GM19452 (cell line): Measurements from ENCODE around the gene ZBTB7B.

Experiments
- ATAC-seq: cut with Tn5 transposase; IDR thresholded peaks from one replicate; pipeline ENCODE4 v1.9.1; 2021; ENCODE audit not compliant: unreplicated experiment

ZBTB7B gene

GRCh38 chr1:155014709-155015508 is 12.3 kb downstream of the ZBTB7B start:
- ATAC-seq: no peak

GRCh38 chr1:155015527-155016230 is 13.1 kb downstream of the ZBTB7B start:
- ATAC-seq: no peak

DNA sequence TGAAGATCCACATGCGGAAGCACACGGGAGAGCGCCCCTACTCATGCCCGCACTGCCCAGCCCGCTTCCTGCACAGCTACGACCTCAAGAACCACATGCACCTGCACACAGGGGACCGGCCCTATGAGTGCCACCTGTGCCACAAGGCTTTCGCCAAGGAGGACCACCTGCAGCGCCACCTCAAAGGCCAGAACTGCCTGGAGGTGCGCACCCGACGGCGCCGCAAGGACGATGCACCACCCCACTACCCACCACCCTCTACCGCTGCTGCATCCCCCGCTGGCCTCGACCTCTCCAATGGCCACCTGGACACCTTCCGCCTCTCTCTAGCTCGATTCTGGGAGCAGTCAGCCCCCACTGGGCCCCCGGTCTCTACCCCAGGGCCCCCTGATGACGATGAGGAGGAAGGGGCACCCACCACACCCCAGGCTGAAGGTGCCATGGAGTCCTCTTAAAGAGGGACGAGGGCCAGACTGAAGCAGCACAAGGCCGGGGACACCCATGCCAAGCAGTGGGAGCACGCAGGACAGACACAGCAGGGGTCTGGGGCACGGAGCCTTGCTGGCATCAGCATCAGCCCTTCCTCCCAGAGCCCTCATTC is 13.7 kb downstream of the ZBTB7B start:
- ATAC-seq: no peak

- ATAC-seq: peak; percentile 80
These were observed 14.7 kb downstream of the ZBTB7B start for GRCh38 chr1:155017041-155017945.

DNA sequence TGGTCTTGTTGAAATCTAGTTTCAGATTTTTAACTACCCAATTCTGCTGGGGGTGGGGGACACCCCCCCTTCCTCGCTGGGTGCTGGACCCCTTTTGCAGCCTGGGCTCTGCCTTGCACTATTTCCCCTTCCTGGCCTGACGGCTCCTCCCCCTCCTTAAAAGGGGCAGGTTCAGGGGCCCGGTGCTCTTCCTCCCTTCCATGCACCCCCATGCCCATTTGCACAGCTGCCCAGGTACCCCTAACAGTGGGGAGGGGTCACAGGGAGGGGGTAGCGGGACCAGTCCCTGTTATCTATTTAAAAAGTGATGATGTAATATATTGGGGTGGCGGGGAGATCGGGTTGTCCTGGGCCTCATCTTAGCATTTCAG is 15.3 kb downstream of the ZBTB7B start:
- no peak for ATAC-seq

- ATAC-seq: no peak
These were observed 16.2 kb downstream of the ZBTB7B start for GRCh38 chr1:155018617-155019348.

- no peak for ATAC-seq
These were observed 17.0 kb downstream of the ZBTB7B start for GRCh38 chr1:155019377-155020245.

DNA sequence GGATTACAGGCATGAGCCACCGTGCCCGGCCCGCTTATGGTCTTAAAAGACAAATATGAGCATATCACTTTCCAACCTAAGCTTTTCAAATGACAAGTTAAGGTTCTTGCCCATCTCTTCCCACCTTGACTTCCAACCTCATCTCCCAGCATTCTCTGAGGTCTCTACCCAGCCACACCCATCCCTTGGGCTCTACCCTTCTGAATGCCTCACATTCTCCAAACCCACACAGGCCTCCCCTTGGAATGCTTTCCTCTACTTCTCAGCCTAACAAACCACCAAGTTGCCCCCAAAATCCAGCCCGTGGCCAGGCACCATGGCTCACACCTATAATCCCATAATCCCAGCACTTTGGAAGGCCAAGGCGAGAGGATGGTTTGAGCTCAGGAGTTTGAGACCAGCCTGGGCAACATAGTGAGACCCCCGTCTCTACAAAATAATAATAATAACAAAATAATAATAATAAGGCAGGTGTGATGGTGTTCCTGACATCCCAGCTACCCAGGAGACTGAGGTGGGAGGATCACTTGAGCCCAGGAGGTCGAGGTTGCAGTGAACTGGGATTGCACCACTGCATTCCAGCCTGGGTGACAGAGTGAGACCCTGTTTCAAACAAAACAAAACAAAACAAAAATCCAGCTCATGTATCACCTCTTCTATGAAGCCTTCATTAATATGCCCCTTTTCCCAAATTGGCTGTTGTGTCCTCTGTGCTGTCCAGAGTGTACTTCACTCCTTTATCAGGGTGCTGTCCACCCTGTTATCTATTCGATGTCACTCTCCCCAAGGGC is 19.7 kb downstream of the ZBTB7B start:
- ATAC-seq: no peak

DNA sequence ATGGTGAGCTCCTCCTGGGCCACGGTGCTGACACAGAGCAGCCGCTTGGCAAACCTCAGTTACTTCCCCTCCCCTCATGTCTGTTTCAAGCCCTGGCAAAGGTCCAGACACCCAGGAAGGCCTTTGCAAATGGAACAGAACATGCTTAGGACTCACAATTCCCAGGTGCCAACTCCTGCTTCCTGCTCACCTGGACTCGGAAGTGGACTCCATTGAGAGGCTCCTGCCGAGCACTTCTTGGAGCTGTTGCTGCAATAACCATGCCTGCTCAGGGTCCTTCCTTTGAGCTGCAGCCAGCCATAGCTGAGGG is 20.3 kb downstream of the ZBTB7B start:
- no peak for ATAC-seq

DNA sequence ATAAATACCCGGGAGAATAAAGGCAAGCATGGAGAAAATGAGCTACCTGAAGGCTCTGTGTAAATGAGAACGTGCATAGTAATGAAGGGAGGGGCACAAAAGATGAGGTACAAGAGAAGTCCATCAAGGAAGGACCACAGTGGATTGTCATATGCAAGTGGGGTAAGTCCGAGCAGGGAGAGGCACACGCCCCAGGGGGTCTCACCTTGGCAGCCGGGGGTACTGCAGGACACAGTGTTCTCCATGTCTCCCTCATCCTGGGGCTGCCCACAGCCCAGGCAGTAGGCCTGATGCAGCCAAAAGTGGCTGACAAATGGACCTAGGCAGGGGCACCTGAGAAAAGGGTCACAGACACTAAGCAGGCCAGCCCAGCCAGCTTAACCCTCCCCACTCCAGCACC is 21.0 kb downstream of the ZBTB7B start:
- ATAC-seq: no peak

DNA sequence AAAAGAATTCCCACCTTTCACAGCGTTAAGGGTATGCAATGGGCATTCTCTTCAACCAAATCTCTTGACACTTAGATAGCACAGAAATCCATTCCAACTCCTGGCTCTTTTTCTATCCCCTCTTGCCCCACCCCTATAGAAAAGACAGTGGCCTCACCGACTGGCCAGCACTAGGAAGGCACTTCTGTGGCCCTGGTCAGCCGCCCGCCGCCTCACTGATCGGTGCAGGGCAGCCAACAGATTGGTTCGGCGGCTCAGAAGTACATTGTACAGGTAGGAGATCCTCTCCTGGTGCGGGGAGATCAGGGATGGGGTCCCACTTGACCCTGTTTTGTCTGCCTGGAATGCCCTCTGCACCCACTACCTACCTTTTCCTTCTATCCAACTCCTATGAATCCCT is 21.7 kb downstream of the ZBTB7B start:
- no peak for ATAC-seq

DNA sequence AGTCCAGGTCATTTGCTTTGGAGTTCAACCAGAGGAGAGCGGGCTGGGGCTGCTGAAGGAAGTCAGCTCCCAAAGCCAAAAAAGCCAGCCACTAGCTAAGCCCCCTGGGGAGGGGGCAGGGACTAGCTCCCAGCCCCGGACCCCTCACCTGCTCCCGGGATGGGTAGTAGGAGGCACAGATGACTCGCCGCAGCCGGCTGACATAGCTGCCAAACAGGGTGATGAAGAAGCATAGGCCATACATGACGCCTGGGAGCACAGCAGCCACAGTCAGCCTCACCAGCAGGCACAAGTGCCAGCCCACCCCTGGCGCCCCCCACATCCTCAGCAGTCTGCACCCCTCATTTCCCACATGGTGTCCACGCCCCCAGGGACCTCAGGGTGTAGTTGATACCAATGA is 23.6 kb downstream of the ZBTB7B start:
- no peak for ATAC-seq

- no peak for ATAC-seq
These were observed 24.0 kb downstream of the ZBTB7B start for GRCh38 chr1:155026588-155026987.

GRCh38 chr1:155029513-155030242 is 27.1 kb downstream of the ZBTB7B start:
- ATAC-seq: no peak

DNA sequence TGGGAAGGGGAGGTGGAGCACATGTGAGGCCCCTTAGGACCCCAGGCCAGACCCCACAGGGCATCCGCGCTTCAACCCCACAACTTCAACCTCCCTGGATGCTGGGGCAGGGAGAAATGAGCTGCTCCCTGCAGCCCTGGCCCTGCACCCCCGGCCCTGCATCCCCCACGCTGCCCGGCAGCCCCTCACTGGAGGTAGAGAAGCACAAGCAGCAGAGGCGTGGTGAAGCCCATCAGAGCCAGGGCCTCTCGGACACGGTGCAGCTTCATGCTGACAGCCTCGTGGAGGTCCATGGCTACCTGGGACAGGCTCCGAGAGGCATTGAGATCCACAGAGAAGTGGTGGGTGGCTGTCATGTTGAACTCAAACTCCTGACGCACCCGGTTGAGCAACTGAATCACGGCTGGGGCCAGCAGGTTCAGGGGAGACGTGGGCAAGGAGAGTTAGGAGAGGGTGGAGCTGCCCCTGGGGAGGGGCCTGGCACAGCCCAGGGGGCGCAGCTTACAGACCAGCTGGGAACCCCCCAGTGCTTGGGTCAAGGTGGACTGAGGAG is 27.7 kb downstream of the ZBTB7B start:
- ATAC-seq: no peak

DNA sequence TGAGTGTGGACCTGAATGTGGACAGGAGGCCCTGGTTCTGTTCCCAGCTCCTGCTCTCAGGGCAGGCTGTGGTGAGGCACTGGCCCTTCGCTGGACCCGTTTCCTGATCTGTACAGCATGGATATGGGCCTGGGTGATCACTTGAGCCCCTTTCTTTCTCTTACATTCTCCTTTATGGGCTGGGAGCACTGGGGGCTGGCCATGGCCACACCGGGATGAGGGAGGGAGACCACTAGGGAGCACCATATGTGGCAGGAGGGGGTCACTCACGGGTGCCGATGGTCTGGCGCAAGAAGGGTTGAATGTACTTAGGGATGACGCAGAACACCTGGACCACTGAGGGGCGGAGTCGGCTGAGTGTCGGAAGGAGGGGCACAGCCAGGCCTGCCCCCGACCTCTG is 28.3 kb downstream of the ZBTB7B start:
- ATAC-seq: no peak

DNA sequence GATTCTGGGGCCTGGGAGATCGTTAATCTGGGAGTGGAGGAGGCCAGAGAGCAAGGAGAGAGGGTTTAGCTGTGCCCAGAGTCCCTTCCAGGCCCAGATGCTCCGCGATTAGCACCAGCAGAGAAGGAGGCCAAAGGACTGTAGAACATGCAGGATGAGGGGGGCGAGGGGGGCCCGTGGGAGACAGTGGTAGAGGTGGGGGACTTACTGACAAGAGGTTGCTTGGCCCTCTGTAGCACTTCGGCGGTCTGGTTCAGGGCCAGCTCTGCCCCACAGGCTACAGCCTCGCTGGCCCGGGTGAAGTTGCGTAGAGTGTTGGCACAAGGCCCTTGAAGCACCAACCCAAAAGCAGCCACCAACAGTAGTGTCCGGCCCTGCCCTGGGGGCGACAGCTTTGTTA is 30.3 kb downstream of the ZBTB7B start:
- ATAC-seq: no peak

GRCh38 chr1:155033524-155033923 is 30.9 kb downstream of the ZBTB7B start, which contains the start of the genes DCST1 and DCST2:
TSS of gene DCST1 (plus strand) at chr1:155033824. CDS start at chr1:155034037, 213 bp downstream.
TSS of gene DCST2 (minus strand) at chr1:155033781. CDS start at chr1:155033701, 80 bp downstream.
- no peak for ATAC-seq
